ENCODE results near the gene TRAK2.

DNA sequence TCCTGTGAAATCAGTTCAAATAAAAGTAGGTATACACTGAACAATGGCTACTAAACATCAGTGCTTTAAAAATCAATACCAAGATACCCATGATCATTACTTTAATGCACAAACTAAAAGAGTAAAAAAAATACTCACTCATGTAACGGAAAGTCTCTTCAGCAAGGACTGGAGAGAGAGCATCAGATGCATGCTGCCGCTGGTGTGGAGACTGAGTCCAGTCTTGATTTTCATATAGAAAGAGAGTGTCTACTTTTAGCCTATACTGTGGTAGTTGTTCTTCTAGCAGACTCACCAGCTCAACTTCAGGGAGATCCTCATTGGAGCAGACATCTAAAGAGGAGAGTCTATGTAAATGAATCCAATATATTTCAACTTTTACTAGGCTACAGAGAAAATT is 44.0 kb downstream of the TRAK2 start:
- TF ChIP-seq POLR2AphosphoS5 (IDR thresholded peaks at IDR 0.05) (no peak), CTCF (IDR thresholded peaks at IDR 0.05) (no peak), POLR2A (IDR thresholded peaks at IDR 0.05) (no peak)
